HepG2 (cell line): ENCODE data around the gene VARS1. TPM values are rescaled to one million over a fixed set of nuclear protein-coding genes. Genes with fewer than 3 reads are reported as not detected.

ENCODE experiments used
- ARNTL ChIP-seq: sonication (generic); formaldehyde crosslinking; IDR thresholded peaks from 2 replicates; pipeline ENCODE4 v1.4.0; 2020; ENCODE audit warnings: mild to moderate bottlenecking, missing genetic modification reagents
- FOSL2 ChIP-seq: sonication (generic); formaldehyde crosslinking; IDR thresholded peaks from 2 replicates; pipeline ENCODE4 v1.4.0; 2020; ENCODE audit warnings: missing genetic modification reagents
- HMGA1 ChIP-seq: sonication (generic); formaldehyde crosslinking; conservative IDR thresholded peaks from 2 replicates; pipeline ENCODE4 v1.4.0; 2020; ENCODE audit warnings: missing genetic modification reagents
- HMGXB3 ChIP-seq: sonication (generic); formaldehyde crosslinking; IDR thresholded peaks from 2 replicates; pipeline ENCODE4 v1.4.0; 2020; ENCODE audit warnings: missing genetic modification reagents, borderline replicate concordance
- KLF6 ChIP-seq: IDR thresholded peaks from 2 replicates; pipeline ENCODE4 v1.8.0; 2016; ENCODE audit warnings: missing biosample characterization, missing genetic modification reagents
- MZF1 ChIP-seq: sonication (generic); formaldehyde crosslinking; IDR thresholded peaks from 2 replicates; pipeline ENCODE4 v1.8.1; 2023; ENCODE audit warnings: mild to moderate bottlenecking, missing genetic modification reagents, borderline replicate concordance
- NPAS2 ChIP-seq: sonication (generic); formaldehyde crosslinking; IDR thresholded peaks from 2 replicates; pipeline ENCODE4 v1.8.0; 2022; ENCODE audit warnings: mild to moderate bottlenecking, missing genetic modification reagents, borderline replicate concordance
- XBP1 ChIP-seq: sonication (generic); formaldehyde crosslinking; IDR thresholded peaks from 2 replicates; pipeline ENCODE4 v1.5.0; 2020; ENCODE audit warnings: missing genetic modification reagents
- ZMYM2 ChIP-seq: sonication (generic); formaldehyde crosslinking; IDR thresholded peaks from 2 replicates; pipeline ENCODE4 v1.8.0; 2022; ENCODE audit warnings: mild to moderate bottlenecking, missing genetic modification reagents
- ZNF30 ChIP-seq: sonication (generic); formaldehyde crosslinking; IDR thresholded peaks from 2 replicates; pipeline ENCODE4 v1.5.0; 2020; ENCODE audit warnings: mild to moderate bottlenecking, missing genetic modification reagents
- ZNF570 ChIP-seq: sonication (generic); formaldehyde crosslinking; IDR thresholded peaks from 2 replicates; pipeline ENCODE4 v1.4.0; 2020; ENCODE audit warnings: mild to moderate bottlenecking, missing genetic modification reagents, borderline replicate concordance
- ZNF597 ChIP-seq: sonication (generic); formaldehyde crosslinking; IDR thresholded peaks from 2 replicates; pipeline ENCODE4 v1.5.0; 2020; ENCODE audit warnings: missing genetic modification reagents
- ZSCAN20 ChIP-seq: sonication (generic); formaldehyde crosslinking; IDR thresholded peaks from 2 replicates; pipeline ENCODE4 v1.4.0; 2020; ENCODE audit warnings: missing genetic modification reagents, mild to moderate bottlenecking, borderline replicate concordance
- polyA plus RNA-seq, 8 experiments: library from polyadenylated mRNA; depleted of rRNA in 3 of 8; stranded (reverse) in 7 of 8; unstranded in 1 of 8; fragments of >200 nt; fragmentation: Illumina TruSeq in 4 of 8; extraction: Trizol in 4 of 8; gene quantifications; 2 replicates each; pipeline versions ENCODE4 v1.2.1 to v1.2.3, GENCODE V29; 2011 to 2016; ENCODE audit warnings: low read depth in 4 of 8, missing spikeins in 1 of 8, mixed read lengths in 1 of 8; ENCODE audit not compliant: insufficient read depth in 1 of 8
- total RNA-seq, 5 experiments: library from RNA; depleted of rRNA; stranded (reverse); fragments of >200 nt; fragmentation: Illumina TruSeq; extraction: Trizol; gene quantifications; 2 replicates each; pipeline ENCODE4 v1.2.3, GENCODE V29; 2016; ENCODE audit warnings: low read depth in 1 of 5
- TF ChIP-seq, protein P1 (sequence below), 2 experiments: sonication (generic) in 1 of 2; formaldehyde crosslinking in 1 of 2; IDR thresholded peaks; 2 replicates each; pipeline versions ENCODE4 v1.4.0 to v1.6.1; 2016 to 2020; ENCODE audit warnings: borderline replicate concordance in 1 of 2, low read depth in 1 of 2, mild to moderate bottlenecking in 1 of 2, missing genetic modification reagents in 1 of 2
- TF ChIP-seq, protein P2 (sequence below): sonication (generic); formaldehyde crosslinking; IDR thresholded peaks from 2 replicates; pipeline ENCODE4 v1.5.1; 2020; ENCODE audit warnings: mild to moderate bottlenecking, missing genetic modification reagents

Gene VARS1
- total and polyA plus RNA-seq, 2 of the 13 experiments (the other 11 are each of a cell fraction or from before 2014, with no cell fraction given): 14.7 to 56.1 TPM

GRCh38 chr6:31827286-31828079 is 31.9 kb upstream of the VARS1 start, which contains the start of gene HSPA1B (continued):
- TF ChIP-seq ARNTL (CRISPR knock-in tag) (no peak), NPAS2 (no peak), FOSL2 (CRISPR knock-in tag) (peak; percentile 45), HMGA1 (CRISPR knock-in tag) (no peak), KLF6 (CRISPR knock-in tag) (peak; percentile 85), ZSCAN20 (no peak), ZNF570 (CRISPR knock-in tag) (no peak), XBP1 (CRISPR knock-in tag) (peak; percentile 74; the same call in 1 of the 2 replicates), MZF1 (CRISPR knock-in tag) (0 out of 2 replicates have a peak, but pooled peaks have one; percentile 79), ZNF30 (CRISPR knock-in tag) (no peak), ZNF597 (no peak), ZMYM2 (CRISPR knock-in tag) (no peak), HMGXB3 (CRISPR knock-in tag) (0 out of 2 replicates have a peak, but pooled peaks have one; percentile 80)
- TF ChIP-seq, protein P1, sequence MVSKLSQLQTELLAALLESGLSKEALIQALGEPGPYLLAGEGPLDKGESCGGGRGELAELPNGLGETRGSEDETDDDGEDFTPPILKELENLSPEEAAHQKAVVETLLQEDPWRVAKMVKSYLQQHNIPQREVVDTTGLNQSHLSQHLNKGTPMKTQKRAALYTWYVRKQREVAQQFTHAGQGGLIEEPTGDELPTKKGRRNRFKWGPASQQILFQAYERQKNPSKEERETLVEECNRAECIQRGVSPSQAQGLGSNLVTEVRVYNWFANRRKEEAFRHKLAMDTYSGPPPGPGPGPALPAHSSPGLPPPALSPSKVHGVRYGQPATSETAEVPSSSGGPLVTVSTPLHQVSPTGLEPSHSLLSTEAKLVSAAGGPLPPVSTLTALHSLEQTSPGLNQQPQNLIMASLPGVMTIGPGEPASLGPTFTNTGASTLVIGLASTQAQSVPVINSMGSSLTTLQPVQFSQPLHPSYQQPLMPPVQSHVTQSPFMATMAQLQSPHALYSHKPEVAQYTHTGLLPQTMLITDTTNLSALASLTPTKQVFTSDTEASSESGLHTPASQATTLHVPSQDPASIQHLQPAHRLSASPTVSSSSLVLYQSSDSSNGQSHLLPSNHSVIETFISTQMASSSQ (IDR thresholded peaks at IDR 0.05; ENCODE audit: low read depth): no peak; the same call in 1 of the 2 replicates
- TF ChIP-seq, protein P1 (CRISPR knock-in tag; IDR thresholded peaks at IDR 0.05; ENCODE audit: borderline replicate concordance): no peak; the same call in 1 of the 2 replicates
- TF ChIP-seq, protein P2, sequence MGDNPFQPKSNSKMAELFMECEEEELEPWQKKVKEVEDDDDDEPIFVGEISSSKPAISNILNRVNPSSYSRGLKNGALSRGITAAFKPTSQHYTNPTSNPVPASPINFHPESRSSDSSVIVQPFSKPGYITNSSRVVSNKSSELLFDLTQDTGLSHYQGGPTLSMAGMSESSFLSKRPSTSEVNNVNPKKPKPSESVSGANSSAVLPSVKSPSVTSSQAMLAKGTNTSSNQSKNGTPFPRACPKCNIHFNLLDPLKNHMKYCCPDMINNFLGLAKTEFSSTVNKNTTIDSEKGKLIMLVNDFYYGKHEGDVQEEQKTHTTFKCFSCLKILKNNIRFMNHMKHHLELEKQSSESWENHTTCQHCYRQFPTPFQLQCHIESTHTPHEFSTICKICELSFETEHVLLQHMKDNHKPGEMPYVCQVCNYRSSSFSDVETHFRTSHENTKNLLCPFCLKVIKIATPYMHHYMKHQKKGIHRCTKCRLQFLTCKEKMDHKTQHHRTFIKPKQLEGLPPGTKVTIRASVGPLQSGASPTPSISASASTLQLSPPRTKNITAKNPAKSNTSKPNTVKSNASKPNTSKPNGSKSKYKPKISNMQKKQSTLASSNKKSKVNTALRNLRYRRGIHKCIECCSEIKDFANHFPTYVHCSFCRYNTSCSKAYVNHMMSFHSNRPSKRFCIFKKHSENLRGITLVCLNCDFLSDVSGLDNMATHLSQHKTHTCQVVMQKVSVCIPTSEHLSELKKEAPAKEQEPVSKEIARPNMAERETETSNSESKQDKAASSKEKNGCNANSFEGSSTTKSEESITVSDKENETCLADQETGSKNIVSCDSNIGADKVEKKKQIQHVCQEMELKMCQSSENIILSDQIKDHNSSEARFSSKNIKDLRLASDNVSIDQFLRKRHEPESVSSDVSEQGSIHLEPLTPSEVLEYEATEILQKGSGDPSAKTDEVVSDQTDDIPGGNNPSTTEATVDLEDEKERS (CRISPR knock-in tag): peak; percentile 86; the same call in 1 of the 2 replicates
